HG02852 (cell line): ENCODE data around the gene JADE2.

ENCODE experiments used
- ATAC-seq: cut with Tn5 transposase; IDR thresholded peaks from one replicate; pipeline ENCODE4 v1.9.1; 2021; ENCODE audit warnings: mild to moderate bottlenecking, moderate library complexity; ENCODE audit not compliant: unreplicated experiment

Gene JADE2

DNA sequence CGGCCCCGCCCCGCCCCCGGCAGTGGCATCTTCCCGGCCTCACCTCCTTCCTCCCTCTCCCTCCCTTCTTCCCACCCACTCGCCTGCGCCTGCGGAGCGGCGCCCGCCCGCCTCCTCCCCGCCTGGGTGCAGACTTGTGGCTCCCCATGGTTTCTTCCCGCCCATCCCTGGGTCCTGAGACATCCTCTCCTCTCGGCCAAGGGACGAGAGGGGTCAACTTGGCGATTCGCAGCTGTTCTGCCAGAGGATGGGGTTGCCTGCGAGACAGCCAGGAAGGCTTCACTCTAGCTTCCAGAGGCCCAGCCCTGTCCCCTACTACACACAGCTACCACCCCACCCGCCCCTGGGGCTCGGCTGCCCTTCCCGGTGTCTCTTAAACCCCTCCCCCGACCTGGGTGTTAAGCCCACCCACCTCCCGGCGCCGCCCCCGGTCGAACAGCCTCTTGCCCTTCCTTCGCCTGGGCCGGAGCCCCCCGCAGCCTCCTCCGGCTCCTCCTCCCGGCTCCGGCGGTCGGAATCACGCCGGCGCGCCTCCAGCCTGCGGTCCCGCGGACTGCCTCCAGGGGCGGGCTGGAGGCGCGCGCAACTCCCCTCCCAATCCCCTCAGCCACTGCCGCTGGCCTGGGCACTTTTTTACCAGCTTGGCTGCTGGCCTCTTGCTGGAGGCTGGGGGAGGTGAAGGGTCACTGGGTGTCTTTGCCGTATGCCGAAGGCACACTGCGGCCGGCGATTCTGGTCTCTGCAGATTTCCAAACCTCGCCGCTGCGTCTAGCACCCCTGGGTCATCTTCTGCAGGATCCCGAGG is 1.9 kb downstream of the JADE2 start:
- ATAC-seq, result peak; percentile 42

DNA sequence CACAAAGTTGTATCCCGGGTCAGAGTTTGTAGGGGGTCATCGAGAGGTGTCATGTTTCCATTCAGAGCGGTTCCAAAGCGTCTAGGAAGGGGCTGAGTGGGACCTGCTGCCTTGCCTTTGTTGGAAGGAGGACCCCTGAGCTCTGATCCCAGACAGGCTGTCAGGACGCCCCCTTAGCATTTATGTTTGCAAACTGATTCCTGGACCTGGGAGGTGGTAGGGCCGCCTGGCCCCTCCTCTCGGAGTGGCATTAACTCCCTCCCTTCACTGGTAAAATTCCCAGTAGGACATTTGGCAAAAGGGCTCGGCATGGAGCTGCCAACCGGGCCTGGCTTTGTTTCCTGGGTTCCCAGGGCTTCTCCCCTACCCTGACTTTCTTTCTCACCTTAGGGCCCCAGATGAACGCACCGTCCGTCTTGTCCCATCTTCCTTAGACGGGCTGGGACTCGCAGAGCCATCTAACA is 2.5 kb downstream of the JADE2 start:
- ATAC-seq, result no peak

DNA sequence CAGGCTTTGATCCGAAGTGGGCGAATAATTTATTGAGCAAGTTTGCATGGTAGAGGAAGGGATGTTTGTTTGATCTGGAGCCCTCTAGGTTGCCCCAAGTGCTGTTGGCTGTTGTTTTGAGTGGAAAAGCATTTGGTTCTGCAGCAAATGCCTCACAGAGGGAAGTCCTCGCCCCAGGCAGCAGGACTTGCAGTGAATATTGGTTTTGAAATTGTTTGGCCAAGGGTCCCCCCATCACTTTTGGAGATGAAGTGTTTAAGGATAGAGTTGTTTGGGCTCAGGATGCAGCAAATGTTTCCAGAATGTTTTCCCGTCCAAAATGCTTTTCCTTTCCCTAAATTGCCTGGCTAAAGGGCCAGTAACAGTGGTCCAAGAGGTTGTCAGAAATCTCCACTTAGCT is 3.1 kb downstream of the JADE2 start:
- ATAC-seq, result no peak

DNA sequence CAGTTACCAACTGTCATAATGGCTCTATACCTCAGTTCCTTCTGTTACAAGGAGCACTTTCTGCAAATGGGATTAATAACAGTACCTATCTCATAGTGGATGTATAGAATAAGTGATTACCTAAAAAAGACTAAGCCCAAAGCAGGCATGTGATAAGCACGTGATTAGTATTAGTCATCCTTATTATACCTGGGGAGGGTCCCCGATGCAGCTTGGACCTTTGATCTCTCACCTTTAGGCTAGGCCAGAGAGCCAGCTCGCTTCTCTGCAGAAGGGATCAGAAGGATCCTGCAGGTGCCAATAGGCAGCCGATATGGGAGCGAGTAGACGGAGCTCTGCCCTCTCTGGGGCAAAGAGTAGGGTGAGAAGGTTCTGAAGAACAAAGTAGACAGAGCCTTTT is 4.0 kb downstream of the JADE2 start:
- ATAC-seq, result no peak

DNA sequence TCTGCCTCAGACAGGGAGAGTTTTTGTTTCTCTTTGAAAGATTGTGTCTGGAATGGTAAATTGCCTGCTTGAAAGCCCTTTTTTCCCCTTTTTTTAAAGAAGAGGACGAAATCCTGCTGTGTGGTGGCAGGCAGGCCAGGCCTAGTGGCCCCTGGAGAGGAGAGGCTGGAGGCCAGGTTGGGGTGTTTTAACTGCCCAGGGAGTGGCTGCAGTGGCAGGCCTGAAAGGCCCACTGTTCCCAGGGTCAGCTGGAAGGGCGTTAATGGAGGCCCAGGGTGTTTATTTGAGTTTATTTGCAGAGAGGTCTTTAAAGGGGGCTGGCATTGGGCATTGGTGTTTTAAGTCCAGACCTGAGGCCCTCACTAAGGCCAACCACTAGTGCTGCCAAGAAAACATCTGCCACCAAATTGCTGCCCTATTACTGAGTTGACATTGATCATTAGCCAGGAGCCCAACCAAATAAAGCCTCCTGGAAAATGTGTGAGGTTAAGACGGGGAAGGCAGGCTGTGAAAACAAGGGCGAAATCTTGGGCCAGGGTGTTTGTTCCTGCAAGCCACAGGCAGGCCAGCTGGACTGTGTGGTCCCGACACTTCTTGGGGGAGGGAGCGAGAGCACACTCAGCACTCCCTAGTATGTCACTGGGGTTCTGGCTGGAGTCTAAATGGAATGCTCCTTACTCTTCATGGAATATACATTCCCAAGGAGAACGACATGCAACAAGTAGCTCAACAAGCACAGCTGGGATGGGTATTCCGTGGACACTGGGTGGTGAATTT is 5.0 kb downstream of the JADE2 start:
- no peak for ATAC-seq

DNA sequence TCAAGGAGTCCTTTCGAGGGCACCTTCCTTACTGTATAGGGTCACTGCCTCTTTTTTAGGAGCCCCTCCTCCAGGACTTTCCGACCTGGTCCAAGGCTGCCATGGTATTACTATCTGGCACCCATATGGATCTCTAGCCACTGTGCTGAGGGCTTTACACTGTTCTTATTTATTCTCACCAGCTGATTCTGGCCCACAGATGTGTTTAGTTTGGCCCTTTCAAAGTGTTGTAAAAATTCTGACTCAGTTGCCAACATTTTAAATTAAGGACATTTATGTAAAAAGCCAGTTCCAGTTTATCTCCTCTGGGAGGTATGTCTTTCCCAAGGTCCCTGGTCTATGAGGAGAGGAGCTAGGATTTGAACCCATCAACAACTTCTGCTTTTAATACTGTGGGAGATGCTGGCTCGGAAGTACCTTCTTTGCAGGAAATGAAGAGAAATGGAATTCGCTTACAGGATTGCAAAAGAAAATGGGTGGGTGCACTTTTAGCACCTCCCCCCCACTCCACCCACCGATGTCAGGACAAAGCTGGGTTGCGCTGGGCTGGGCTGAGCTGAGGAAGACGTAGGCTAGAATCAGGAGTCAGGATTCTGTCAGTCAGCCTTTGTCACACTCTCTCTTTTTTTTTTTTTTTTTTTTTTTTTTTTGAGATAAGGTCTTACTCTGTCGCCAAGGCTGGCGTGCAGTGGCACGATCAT is 7.8 kb downstream of the JADE2 start:
- no peak for ATAC-seq

DNA sequence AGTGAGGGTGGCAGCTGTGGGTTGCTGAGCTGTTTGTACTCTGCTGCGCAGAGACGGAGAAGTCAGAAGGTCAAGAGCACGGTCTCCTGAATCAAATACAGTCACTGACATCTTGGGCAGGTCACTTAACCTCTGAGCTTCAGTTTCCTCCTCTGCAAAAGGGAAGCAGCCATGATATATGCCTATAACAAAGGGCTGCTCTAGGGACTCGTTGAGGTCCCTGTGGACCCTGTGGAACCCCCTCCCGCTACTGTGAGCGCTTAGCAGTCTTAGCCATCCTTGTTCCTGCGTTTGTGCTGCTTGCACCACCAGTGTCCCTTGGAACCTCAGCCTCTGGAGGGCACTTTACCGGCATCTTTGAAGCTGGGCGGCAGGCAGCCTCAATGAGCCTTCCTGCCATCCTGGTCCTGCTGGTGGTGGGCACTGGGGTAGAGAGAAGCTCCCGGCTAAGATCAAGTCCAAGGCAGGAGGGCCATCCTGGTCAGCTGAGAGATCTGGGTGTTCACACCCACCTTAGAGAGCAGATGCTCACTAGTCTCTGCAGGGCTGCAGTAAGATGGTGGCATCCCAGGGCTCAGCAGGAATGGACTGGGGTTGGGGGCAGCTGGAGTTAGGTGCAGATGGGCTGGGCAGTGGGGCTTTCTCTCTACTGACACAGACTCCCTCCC is 8.7 kb downstream of the JADE2 start:
- ATAC-seq, result no peak

DNA sequence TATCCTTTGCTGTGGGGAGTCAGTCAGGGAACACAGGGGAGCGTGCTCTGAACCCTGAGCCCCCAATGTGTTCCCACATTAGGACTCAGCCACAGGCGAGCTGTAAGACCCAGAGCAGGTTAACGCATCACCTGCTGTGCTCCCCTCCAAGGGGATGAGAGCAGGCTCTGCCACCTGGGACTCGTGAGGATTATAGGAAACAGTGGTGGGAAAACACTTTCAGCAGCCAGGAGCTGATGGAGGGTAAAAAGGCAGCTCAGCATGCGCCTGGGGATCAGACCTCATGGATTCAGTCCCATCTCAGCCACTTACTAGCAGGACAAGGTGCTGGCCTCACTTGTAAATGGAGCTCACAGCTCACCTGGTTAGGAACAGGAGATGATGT is 9.2 kb downstream of the JADE2 start:
- ATAC-seq, result no peak

DNA sequence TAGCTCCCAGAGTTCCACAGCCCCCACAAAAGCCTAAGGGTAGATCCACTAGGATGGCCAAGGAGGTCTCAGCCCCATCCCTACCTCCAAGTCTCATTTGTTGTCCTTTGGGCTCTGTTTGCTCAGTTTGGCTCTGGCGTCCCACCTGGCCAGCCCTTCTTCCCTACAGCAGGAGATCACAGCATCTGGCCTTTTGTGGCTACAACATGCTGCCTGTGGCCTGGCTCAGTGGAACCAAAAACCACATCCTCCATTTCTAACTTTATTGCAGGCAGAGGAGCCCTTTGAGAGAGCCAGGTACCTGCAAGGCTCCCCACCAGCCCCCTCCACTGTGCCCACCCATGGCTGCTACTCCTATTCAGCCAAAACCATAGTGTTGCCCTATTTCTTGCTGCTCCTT is 11.4 kb downstream of the JADE2 start:
- ATAC-seq, result no peak

DNA sequence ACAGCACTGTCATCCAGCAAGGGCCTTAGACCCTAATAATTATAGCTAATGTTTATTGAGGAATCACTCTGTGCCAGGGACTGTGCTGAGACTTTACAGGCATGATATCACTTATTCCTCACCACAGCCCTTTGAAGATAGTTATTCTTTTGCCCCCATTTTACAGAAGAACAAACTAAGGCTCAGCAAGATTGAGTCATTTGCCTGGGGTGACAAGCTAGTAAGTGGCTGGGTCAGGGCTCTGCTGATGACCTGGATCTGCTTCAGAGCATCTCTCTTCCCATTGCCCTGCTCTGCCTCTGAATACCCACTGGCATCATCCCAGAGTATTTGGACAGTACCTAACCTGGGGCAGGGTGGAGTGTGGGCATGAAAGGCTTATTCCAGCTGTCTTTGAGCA is 11.8 kb downstream of the JADE2 start:
- no peak for ATAC-seq

DNA sequence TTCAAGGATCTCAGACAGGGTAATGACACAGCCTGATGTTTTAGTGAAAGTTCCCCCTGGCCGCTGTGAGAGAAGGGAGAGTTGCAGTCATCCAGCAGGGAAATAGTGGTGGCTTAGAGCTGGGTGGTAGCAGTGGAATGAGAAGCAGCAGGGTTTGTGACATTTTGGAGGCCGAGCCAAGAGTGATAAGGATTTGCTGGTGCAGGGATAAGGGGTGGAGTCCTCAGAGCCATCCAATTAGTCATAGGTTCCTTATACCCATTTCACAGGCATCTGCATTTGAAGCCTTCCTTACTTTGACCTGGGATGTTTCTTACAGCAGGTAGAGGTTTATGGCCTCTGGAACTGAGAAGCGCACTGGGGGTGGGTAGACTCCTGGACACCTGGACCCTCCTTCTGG is 12.8 kb downstream of the JADE2 start:
- no peak for ATAC-seq

DNA sequence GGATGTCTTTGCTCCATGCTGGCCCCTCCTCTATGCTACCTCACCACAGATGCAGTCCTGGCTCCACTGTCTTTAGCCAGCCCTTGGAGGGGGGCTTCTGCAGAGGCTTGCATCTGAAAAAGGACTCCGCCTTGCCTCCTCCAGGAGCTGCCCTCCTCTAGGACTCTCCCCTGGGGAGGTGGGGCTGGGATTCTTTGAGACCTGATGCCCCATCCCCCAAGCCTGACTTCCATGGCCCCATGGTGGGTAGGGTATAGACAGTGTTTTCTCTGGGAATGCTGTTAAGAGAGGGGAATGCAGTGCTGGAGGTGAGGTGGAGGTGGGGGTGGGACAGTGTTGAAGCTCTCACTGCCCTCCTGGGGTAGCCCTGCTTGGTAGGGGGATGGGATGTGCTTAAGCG is 14.3 kb downstream of the JADE2 start:
- no peak for ATAC-seq

DNA sequence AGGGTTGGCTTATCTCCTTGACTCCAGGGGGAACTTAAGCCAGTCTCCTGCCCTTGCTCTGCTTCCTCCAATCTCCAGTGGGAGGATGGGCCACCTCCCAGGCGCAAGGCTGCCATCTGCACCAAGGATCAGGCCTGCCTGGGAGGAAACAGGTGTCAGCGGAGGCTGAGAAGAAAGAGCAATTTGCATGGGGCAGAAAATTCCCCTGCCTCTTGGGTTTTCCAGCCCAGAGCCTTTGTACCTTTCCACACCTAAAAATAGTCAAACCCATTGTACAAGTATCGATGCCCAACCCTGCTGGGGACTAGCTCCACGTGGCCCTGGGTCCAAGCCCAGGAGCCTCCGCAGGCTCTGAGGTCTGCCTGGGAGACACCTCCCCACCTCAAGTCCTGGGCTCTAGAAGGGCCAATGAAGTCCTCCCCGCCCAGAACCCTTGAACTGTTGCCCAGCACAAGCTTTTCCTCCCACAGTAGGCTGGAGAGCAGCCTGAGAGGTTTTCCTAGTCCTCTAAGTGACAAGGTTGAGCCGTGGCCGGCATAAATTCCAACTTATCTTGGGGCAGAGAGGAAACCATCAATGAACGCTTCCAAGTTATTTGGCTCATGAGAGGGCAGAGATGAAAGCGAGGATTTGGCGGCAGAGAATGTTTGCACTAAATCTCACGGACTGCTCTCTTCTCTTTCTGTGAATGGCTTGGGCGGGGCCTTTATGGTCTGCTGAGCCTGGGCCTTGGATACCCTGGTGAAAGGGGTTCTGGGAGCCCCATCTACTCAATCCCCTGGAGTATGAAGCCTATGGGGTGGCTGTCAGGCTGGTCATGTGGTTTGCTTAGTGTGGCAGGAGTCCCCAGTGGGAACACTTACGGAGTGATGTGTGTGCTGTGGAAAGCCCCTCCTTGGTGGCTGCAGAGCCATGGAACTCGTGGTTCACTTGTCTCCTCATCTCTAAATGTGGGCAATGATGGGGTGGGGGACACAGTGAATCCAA is 15.6 kb downstream of the JADE2 start:
- ATAC-seq, result peak; percentile 30

DNA sequence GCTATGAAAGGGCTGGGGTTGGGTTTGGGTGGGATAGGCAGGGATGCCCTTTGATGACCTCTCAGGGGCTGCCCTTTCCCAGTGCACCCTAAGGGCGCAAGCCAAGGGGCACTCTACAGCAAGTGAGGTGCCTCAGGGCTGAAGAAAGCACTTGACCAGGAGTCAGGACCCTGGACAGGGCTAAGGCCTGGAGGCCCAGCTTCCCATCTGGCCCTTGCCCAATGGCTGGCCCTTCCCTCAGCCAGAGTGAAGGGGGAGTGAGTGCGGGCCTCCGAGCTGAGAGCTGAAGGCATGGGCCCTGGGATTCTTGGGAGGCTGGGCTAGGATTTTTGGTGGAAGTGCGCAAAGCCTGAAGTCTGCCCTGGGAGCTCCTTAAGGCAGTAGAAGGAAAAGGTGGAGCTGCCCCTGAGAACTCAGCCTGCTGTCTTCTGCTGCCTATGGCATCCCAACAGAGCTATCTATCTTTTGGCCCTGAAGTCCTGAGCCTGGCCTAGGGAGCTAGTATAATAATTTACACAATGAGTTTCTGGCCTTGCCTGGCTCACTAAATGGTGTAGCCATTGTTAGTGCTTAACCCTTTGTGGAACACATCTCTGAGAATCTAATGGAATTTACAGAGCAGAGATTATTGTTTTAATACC is 16.4 kb downstream of the JADE2 start:
- no peak for ATAC-seq

DNA sequence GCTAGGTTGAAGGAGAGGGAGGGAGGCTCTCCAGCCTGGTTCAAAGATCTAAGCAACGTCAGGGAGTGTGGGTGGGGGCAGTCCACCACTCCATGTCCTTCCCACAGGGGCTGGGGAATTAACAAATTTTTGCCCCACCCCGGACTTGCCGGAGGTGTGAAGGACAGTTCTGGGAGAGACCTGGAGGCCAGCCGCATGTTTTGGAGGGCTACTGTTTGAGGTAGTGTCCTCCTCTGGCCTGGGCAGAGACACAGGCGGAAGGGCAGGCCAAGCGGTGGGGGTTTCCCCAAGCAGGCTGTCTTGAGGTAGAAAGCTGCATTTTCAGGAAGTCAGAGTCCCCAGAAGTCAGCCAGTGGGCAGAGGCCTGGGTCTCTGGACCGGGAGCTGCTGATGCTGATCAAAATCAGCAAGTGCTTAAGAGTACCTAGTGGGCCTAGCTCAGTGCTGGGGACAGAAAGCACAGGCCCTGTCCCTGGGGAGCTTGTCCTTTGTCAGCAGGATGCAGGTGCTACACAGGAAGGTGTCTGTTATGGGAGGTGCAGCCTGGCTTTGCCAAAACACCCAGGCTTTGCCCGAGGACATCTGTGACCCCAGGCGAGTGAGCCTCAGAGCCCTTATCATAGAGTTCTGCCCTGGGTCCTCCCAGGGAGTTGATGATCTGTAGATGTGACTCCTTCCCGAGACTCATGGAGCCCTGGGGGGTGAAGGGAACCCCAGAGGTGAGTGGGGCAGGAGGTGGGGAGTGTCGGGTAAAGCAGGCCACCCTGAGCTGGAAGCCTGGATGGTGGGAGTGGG is 18.5 kb downstream of the JADE2 start:
- peak; percentile 51 for ATAC-seq

DNA sequence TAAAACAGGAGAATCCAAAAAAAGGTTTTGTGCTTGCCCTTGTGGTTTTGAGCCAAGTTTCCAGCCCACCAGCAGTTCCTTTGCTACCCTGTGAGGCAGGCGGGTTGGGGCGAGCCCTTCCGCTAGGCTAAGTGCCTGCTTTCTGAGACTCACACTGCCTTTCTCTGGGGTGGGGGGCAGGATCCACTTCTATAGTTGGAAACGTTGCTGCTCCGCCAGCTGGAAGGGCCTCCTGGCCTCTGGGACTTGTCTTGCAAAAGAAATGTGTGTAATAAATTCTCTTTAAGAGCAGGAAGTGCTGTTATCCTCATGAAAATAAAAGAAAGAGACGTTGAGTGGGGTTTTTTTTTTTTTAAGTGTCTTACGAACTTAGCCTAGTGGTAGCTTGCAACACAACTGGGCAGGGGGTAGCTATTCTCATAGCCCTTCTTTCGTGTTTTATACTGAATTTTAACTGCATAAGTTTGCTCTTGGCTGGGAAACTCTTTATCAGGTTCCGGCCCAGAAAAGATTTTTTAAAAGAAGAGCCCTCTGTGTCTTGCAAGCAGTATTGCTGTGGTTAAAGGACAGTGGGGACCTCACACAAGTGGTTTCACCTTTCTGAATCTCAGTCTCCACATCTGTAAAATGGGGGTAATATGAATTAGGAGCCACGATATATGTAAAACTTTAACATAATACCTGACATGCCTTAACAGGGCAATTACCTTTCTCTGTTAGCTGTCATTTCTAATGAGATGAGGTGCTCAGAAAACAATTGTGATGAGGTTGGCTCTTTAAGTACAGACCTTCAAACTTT is 19.8 kb downstream of the JADE2 start:
- ATAC-seq, result no peak

DNA sequence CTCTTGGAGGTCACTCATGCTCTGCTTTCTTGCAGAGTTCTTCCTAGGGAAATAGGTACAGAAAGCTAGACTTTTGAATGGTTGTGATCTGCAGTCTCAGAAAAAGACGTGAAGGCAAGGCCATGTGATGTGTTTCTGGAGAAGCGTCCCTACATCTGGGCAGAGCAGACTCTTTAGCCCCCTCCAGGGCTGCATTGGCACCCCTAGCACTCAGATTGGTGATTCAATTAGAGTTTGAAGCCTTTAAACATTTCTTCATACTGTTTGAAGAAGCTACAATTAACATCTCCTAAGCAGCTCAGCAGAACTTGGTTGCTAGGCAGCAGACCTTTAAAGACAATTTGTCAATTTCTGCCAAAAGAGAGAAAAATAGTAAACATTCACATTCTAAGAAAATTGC is 21.6 kb downstream of the JADE2 start:
- ATAC-seq, result no peak

DNA sequence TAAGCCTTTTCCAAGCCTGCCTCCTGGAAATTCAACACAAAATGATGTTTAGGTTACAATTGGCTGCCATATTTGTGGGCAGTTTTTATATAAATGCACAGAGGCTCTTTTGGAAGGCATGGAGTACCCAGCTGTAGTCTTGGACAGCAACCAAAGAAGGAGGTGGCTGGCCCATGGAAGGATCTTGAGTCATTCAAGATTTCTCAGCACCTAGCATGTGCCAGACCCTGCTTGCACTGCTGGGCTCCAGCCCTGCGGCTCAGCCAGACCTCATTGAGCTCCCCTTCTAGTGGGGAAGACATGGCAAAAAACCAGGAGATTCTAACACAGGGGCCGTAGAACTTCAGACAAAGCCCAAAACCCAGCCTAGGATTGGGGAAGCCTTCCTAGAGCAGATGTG is 22.1 kb downstream of the JADE2 start:
- no peak for ATAC-seq
